ENCODE measurements around the gene MDGA2.

DNA sequence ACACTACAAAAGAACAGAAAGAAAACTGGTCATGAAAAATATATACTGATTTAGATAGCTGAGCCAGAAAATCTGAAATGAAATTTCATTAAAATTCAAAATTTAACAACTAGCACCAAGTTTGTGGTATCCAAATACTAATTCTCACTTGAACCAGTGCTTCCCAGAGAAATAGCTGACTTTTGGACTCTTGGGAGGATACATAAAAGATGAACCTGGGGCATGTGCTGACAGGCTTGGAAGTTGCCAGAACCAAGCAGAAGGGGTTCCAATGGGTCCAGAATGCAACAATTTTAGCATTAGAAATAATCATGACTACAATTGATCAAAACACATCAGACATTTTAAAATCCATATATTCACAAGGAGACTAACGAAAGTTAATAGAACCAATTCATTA, 175.0 kb downstream of the MDGA2 start:
- no peak for TF ChIP-seq EZH2 (IDR thresholded peaks at IDR 0.05)
- no peak for TF ChIP-seq POLR2AphosphoS5 (IDR thresholded peaks at IDR 0.05; ENCODE audit: borderline replicate concordance, low read depth, low read length)
